ENCODE results near the gene CAMTA1.

CAMTA1 gene

DNA sequence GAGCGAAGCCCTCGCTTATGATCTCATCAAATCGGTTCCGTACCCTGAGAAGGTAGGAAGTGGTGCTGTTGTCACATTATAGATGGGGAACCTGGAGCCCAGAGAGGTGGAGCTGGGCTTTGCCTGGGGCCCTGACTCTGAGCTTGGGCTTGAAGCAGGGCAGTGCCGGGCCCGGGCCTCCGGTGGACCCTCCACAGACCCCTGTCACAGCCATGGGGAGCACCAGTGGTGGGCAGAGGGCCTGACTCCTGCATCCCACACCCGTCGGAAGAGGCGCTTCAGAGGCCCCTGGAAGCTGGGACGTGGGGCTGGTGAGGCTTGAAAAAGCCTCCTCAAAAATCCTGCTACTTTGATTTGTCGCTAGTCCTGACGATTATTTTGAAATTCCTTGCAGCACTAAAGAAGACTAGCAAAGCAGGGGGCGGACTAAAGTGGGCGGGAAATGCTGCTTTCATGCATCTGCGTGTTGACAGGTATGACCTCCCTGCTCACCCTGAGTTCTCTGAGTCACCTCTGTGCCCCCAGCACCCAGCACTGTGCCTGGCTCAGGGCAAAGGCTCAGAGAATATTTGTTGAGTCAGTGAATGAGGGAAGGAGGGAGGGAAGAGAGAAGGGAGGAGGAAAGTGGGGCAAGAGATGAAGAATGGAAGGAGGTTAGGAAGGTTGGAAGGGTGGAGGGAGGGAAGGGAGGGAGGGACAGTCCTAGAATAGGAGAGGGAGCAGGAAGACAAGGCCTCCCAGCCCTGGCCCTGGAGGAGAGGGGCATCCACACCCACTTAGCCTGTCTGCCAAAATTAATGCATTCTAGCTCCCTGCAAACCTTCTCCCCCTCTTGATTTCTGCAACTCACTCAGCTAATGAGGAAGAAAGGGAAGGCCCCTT, 723.0 kb downstream of the CAMTA1 start:
- H3K27ac ChIP-seq (ENCODE audit: low read length) = no peak overlapping the region
- no peaks in the 10 kb centered on the region for H3K4me1 ChIP-seq (ENCODE audit: control insufficient read depth, low read depth, low read length)
- H3K36me3 ChIP-seq (ENCODE audit: control insufficient read depth, low read depth, low read length) = no peaks in the 10 kb centered on the region
- H3K9me3 ChIP-seq (ENCODE audit: control insufficient read depth, low read depth, low read length) = no peaks in the 10 kb centered on the region
- no peaks in the 10 kb centered on the region for H3K27me3 ChIP-seq (ENCODE audit: control insufficient read depth, insufficient read depth, low read length)
- no peak overlapping the region for H3K4me3 ChIP-seq (ENCODE audit: low read length)
- H3K9ac ChIP-seq (ENCODE audit: low read length) = no peak overlapping the region

DNA sequence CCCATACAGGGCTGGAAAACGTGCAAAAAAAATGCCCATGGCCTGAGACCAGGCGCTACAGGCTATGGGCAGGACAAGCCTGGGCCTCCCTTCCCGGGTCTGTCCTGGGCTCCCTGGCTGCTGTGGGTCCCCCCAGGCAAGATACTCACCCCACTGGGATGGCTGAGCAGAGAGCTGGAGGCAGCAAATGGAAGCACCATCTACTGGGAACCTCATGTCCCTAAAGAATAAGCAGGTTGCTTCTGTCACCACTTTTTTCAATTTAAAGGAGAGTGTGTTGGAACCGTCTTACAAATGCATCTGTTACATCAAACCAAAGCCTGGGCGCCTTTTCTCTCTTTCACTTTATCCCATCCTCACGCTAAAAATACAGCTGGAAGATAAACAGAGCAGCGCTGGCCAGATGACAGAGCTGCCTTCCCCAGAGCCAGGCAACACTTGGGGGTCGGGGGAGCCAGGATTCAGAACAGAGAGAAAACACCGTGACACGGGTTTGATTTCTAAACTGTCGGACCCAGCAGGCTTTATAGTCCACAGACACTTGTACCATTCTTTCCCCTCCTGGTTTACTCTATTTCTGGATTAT, 723.8 kb downstream of the CAMTA1 start:
- no peak overlapping the region for H3K27ac ChIP-seq (ENCODE audit: low read length)
- H3K27me3 ChIP-seq (ENCODE audit: control insufficient read depth, insufficient read depth, low read length) = no peaks in the 10 kb centered on the region
- no peaks in the 10 kb centered on the region for H3K4me1 ChIP-seq (ENCODE audit: control insufficient read depth, low read depth, low read length)
- no peaks in the 10 kb centered on the region for H3K9me3 ChIP-seq (ENCODE audit: control insufficient read depth, low read depth, low read length)
- no peak overlapping the region for H3K9ac ChIP-seq (ENCODE audit: low read length)
- H3K4me3 ChIP-seq (ENCODE audit: low read length) = no peak overlapping the region
- no peaks in the 10 kb centered on the region for H3K36me3 ChIP-seq (ENCODE audit: control insufficient read depth, low read depth, low read length)

DNA sequence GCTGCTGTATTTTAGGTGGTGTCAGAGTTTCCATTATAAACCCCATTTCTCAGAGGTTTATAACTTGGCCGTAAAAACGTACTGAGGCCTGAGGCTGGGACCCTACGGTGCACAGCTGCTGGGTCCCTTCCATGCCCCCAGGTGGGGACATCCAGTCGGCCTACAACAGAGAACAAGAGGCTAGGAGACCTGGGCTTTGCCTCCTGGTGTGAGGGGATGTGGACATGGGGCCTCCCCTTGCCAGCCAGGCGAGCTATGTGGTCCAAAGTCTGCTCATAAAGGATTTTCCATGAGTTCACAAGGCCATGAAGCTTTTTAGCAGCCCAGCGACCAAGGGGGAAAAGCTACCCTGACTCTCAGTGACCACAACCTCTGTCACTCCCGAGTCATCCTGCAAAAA, 724.3 kb downstream of the CAMTA1 start:
- H3K36me3 ChIP-seq (ENCODE audit: control insufficient read depth, low read depth, low read length) = no peaks in the 10 kb centered on the region
- no peak overlapping the region for H3K4me3 ChIP-seq (ENCODE audit: low read length)
- no peak overlapping the region for H3K27ac ChIP-seq (ENCODE audit: low read length)
- no peak overlapping the region for H3K9ac ChIP-seq (ENCODE audit: low read length)
- H3K9me3 ChIP-seq (ENCODE audit: control insufficient read depth, low read depth, low read length) = no peaks in the 10 kb centered on the region
- no peaks in the 10 kb centered on the region for H3K27me3 ChIP-seq (ENCODE audit: control insufficient read depth, insufficient read depth, low read length)
- no peaks in the 10 kb centered on the region for H3K4me1 ChIP-seq (ENCODE audit: control insufficient read depth, low read depth, low read length)

DNA sequence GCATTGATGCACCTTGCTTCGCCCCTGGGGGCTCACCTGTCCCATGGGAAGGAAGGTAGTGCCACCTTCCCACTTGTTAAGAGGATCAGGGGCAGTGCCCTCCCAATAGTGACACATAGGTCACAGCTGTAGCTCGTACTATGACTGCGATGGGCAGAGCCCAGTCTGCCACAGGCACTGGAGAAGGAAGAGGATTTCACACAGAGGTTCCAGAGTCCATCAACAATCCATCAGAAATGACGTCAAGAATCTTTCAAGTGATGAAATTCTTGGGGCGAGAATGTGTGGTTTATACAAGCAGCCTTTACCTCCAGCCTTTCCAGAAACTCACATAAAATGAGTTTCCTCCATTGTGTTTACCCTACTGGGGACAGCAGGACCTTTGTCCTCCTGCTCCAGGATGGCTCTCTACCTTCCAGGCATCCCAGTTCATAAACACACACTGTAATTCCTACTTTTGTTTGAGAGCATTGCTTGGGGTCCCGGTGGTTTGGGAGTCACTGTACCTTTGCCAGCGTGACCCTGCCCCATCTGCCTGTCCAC, 725.2 kb downstream of the CAMTA1 start:
- no peaks in the 10 kb centered on the region for H3K36me3 ChIP-seq (ENCODE audit: control insufficient read depth, low read depth, low read length)
- H3K27ac ChIP-seq (ENCODE audit: low read length) = no peak overlapping the region
- H3K4me1 ChIP-seq (ENCODE audit: control insufficient read depth, low read depth, low read length) = no peaks in the 10 kb centered on the region
- no peak overlapping the region for H3K9ac ChIP-seq (ENCODE audit: low read length)
- no peaks in the 10 kb centered on the region for H3K27me3 ChIP-seq (ENCODE audit: control insufficient read depth, insufficient read depth, low read length)
- no peak overlapping the region for H3K4me3 ChIP-seq (ENCODE audit: low read length)
- no peaks in the 10 kb centered on the region for H3K9me3 ChIP-seq (ENCODE audit: control insufficient read depth, low read depth, low read length)

DNA sequence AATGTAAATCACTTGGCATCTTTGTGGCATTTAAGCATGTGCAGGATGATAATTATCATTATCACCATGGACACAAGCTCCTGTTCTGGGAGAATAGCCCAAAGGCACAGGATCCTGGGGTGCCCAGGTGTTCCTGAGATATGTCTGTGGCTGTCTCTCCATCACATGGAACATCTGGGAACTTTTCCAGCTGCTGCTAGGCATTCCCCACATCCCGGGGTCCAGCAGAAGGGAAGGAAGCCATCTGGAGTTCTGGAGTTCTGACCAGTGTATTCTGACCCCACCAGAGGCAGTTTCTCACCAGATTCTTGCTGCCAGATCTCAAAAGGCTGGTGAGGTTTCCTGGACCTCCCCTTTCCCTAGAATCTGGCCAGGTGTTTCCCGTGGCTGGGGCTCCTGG, 726.1 kb downstream of the CAMTA1 start:
- no peaks in the 10 kb centered on the region for H3K9me3 ChIP-seq (ENCODE audit: control insufficient read depth, low read depth, low read length)
- H3K9ac ChIP-seq (ENCODE audit: low read length) = no peak overlapping the region
- no peak overlapping the region for H3K27ac ChIP-seq (ENCODE audit: low read length)
- H3K4me3 ChIP-seq (ENCODE audit: low read length) = no peak overlapping the region
- no peaks in the 10 kb centered on the region for H3K4me1 ChIP-seq (ENCODE audit: control insufficient read depth, low read depth, low read length)
- no peaks in the 10 kb centered on the region for H3K27me3 ChIP-seq (ENCODE audit: control insufficient read depth, insufficient read depth, low read length)
- no peaks in the 10 kb centered on the region for H3K36me3 ChIP-seq (ENCODE audit: control insufficient read depth, low read depth, low read length)

DNA sequence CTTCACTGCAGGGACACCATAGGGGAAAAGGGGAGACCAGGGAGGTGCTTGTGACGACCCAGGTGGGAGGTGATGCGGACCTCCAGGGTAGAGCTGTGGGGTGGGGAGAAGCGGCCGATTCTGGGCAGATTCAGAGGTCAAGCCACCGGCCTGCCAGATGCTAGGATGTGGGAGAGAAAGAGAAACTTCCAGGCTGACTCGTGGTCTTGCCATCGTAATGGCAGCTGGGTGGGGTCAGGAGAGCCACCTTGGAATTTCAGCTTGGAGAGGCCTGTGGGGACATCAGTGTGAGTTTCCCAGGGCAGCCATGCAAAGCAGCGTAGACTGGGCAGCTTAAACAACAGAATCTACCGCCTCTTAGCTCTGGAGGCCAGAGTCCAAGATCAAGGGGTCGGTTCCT, 727.8 kb downstream of the CAMTA1 start:
- Histone ChIP-seq H3K4me3 (ENCODE audit: low read length) (no peak overlapping the region), H3K27me3 (ENCODE audit: control insufficient read depth, insufficient read depth, low read length) (no peaks in the 10 kb centered on the region), H3K9ac (ENCODE audit: low read length) (no peak overlapping the region), H3K9me3 (ENCODE audit: control insufficient read depth, low read depth, low read length) (no peaks in the 10 kb centered on the region), H3K27ac (ENCODE audit: low read length) (no peak overlapping the region), H3K4me1 (ENCODE audit: control insufficient read depth, low read depth, low read length) (no peaks in the 10 kb centered on the region), H3K36me3 (ENCODE audit: control insufficient read depth, low read depth, low read length) (no peaks in the 10 kb centered on the region)

DNA sequence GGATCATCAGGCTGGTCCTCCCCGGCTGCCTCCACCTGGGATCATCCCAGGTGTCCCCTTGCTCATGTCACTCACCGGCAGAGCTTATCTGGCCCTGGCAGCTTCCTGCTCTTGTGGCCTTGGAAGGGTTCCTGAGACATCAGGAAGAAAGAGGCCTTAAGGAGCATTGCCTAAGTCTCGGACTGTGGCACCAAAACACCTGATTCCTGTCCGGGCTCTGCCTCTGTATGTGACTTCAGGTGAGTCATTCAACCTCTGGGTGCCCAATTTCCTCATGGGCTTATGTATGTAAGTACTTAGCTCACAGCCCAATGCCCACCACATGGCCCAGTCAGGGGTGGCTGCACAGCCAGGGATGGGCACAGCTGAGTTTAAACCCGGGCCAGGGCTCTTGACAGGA, 729.9 kb downstream of the CAMTA1 start:
- no peak overlapping the region for H3K27ac ChIP-seq (ENCODE audit: low read length)
- no peaks in the 10 kb centered on the region for H3K9me3 ChIP-seq (ENCODE audit: control insufficient read depth, low read depth, low read length)
- no peaks in the 10 kb centered on the region for H3K27me3 ChIP-seq (ENCODE audit: control insufficient read depth, insufficient read depth, low read length)
- no peak overlapping the region for H3K9ac ChIP-seq (ENCODE audit: low read length)
- H3K4me1 ChIP-seq (ENCODE audit: control insufficient read depth, low read depth, low read length) = no peaks in the 10 kb centered on the region
- H3K36me3 ChIP-seq (ENCODE audit: control insufficient read depth, low read depth, low read length) = no peaks in the 10 kb centered on the region
- no peak overlapping the region for H3K4me3 ChIP-seq (ENCODE audit: low read length)

DNA sequence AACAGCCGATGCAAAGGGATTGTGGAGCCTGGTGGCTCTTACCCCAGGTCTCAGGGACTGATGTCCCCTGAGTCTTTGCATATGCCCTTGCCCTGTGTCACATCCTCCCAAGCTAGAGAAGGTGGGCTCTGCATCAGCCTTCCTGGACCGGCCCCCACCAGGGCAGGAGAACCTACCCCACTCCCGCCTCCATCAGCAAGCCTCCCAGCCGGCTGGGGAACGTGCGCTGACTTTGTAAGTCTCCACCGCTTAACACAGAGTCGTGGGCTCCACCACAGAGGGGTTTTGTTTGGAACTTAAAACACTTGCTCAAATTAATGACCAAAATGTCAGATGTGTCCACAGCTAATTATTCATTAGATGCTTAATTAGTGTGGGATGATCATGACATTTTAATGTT, 730.6 kb downstream of the CAMTA1 start:
- H3K4me3 ChIP-seq (ENCODE audit: low read length) = no peak overlapping the region
- H3K9me3 ChIP-seq (ENCODE audit: control insufficient read depth, low read depth, low read length) = no peaks in the 10 kb centered on the region
- H3K9ac ChIP-seq (ENCODE audit: low read length) = no peak overlapping the region
- no peak overlapping the region for H3K27ac ChIP-seq (ENCODE audit: low read length)
- H3K27me3 ChIP-seq (ENCODE audit: control insufficient read depth, insufficient read depth, low read length) = no peaks in the 10 kb centered on the region
- H3K4me1 ChIP-seq (ENCODE audit: control insufficient read depth, low read depth, low read length) = no peaks in the 10 kb centered on the region
- no peaks in the 10 kb centered on the region for H3K36me3 ChIP-seq (ENCODE audit: control insufficient read depth, low read depth, low read length)

DNA sequence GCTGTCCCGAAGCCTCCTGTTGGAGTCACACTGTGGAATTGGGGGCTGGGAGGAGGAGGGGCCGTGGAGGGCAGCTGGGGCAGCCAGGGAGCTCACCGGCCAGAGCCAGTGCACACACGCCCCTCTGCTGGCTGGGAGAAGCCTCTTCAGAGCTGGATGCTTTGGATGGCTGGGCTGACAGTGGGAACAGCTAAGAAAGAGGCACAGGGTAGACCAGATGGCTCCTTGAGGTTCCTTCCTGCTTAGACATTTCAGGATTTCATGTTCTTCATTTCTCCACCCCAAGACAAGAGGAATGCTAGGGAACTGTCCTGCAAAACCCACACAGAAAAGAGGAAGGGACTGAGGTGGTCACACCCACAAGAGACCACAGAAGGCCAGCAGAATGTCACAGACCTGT, 731.1 kb downstream of the CAMTA1 start:
- H3K27ac ChIP-seq (ENCODE audit: low read length) = no peak overlapping the region
- H3K9me3 ChIP-seq (ENCODE audit: control insufficient read depth, low read depth, low read length) = no peaks in the 10 kb centered on the region
- no peak overlapping the region for H3K9ac ChIP-seq (ENCODE audit: low read length)
- H3K4me3 ChIP-seq (ENCODE audit: low read length) = no peak overlapping the region
- H3K36me3 ChIP-seq (ENCODE audit: control insufficient read depth, low read depth, low read length) = no peaks in the 10 kb centered on the region
- no peaks in the 10 kb centered on the region for H3K27me3 ChIP-seq (ENCODE audit: control insufficient read depth, insufficient read depth, low read length)
- H3K4me1 ChIP-seq (ENCODE audit: control insufficient read depth, low read depth, low read length) = no peaks in the 10 kb centered on the region

DNA sequence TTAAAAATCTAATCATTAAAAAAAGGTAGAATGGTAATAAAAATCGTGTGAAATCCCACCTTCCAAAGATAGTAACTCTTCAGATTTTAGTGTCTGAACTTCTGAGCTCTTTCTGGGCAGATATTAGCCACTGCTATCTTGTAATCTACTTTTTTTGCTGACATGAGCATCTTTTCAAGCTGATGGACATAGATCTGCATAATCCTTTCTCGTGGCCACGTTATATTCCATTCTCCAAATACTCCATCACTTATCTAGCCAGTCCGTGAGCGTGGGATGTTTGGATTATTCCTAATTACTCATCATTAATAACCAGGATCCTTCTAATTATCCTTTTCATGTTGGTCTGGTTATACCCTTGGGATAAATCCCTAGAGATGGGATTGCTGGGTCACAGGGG, 731.7 kb downstream of the CAMTA1 start:
- H3K9me3 ChIP-seq (ENCODE audit: control insufficient read depth, low read depth, low read length) = no peaks in the 10 kb centered on the region
- H3K9ac ChIP-seq (ENCODE audit: low read length) = no peak overlapping the region
- H3K4me3 ChIP-seq (ENCODE audit: low read length) = no peak overlapping the region
- H3K4me1 ChIP-seq (ENCODE audit: control insufficient read depth, low read depth, low read length) = no peaks in the 10 kb centered on the region
- H3K36me3 ChIP-seq (ENCODE audit: control insufficient read depth, low read depth, low read length) = no peaks in the 10 kb centered on the region
- H3K27me3 ChIP-seq (ENCODE audit: control insufficient read depth, insufficient read depth, low read length) = no peaks in the 10 kb centered on the region
- no peak overlapping the region for H3K27ac ChIP-seq (ENCODE audit: low read length)

DNA sequence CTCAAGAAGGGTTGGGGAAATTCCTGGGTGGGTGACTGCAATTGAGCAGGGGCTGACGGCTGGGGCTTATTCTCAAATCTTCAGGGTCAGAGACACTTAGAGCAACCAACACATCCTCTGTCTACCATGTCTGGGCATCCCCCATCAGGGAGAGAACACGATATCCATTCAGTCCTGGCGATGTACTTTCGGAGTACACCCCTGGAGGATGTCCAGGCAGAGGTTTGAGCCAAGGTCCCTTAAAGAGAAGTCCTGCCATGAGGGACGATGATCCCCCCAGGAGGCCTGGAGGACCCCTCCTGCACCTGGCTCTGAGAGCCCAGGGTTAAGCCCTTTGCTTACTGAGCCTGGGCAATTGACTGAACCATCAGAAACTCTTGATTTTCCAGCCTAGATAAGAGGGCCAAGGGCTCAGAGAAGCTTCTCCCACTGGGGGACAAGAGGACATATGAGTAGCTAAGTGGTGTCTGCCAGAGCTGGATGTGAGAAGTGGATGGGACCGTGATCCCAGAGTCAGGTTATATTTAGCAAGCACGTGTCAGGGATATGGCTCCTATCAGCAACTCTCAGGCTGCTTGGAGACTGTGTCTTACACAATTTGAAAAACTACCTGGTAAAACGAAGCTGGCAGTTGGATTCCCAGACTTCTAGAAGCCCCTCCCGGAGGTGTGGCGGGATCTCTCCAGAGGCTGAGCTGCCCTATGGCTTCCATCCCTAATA, 732.5 kb downstream of the CAMTA1 start:
- H3K9me3 ChIP-seq (ENCODE audit: control insufficient read depth, low read depth, low read length) = no peaks in the 10 kb centered on the region
- no peak overlapping the region for H3K4me3 ChIP-seq (ENCODE audit: low read length)
- H3K4me1 ChIP-seq (ENCODE audit: control insufficient read depth, low read depth, low read length) = no peaks in the 10 kb centered on the region
- no peak overlapping the region for H3K27ac ChIP-seq (ENCODE audit: low read length)
- no peak overlapping the region for H3K9ac ChIP-seq (ENCODE audit: low read length)
- no peaks in the 10 kb centered on the region for H3K27me3 ChIP-seq (ENCODE audit: control insufficient read depth, insufficient read depth, low read length)
- H3K36me3 ChIP-seq (ENCODE audit: control insufficient read depth, low read depth, low read length) = no peaks in the 10 kb centered on the region
